NCI-H1105 (cell line): ENCODE data around the gene MTHFD2L.

Experiments used
- DNase-seq: peaks from one replicate; lab custom pipeline; 2025; lab: John Stamatoyannopoulos, UW

MTHFD2L gene

GRCh38 chr4:74307170-74307569 lies 149.3 kb downstream of the MTHFD2L start:
- no peak for DNase-seq

- no peak for DNase-seq
Observed at GRCh38 chr4:74308215-74308614, 150.3 kb downstream of the MTHFD2L start, which contains the start of gene EPGN. Gene EPGN (plus strand): TSS chr4:74308470. CDS start chr4:74308534, 64 bp downstream.

- DNase-seq: no peak
Observed at GRCh38 chr4:74309223-74309622, 151.3 kb downstream of the MTHFD2L start.

- DNase-seq: peak; percentile 28
Observed at GRCh38 chr4:74311696-74312313, 153.9 kb downstream of the MTHFD2L start.

GRCh38 chr4:74314329-74314728 lies 156.4 kb downstream of the MTHFD2L start:
- DNase-seq: no peak

GRCh38 chr4:74314944-74315343 lies 157.0 kb downstream of the MTHFD2L start:
- no peak for DNase-seq

- DNase-seq: no peak
Observed at GRCh38 chr4:74315376-74315775, 157.5 kb downstream of the MTHFD2L start.

GRCh38 chr4:74316397-74316796 lies 158.5 kb downstream of the MTHFD2L start:
- DNase-seq: no peak

GRCh38 chr4:74317616-74318246 lies 159.8 kb downstream of the MTHFD2L start:
- no peak for DNase-seq

GRCh38 chr4:74318276-74318675 lies 160.4 kb downstream of the MTHFD2L start:
- no peak for DNase-seq

GRCh38 chr4:74319470-74319869 lies 161.6 kb downstream of the MTHFD2L start:
- DNase-seq: no peak

GRCh38 chr4:74320559-74321118 lies 162.7 kb downstream of the MTHFD2L start:
- peak; percentile 21 for DNase-seq

GRCh38 chr4:74322301-74322700 lies 164.4 kb downstream of the MTHFD2L start:
- DNase-seq: no peak

- no peak for DNase-seq
Observed at GRCh38 chr4:74323663-74324062, 165.7 kb downstream of the MTHFD2L start.

GRCh38 chr4:74324262-74324661 lies 166.3 kb downstream of the MTHFD2L start:
- DNase-seq: no peak

GRCh38 chr4:74325886-74326285 lies 168.0 kb downstream of the MTHFD2L start:
- no peak for DNase-seq

- DNase-seq: no peak
Observed at GRCh38 chr4:74327762-74328161, 169.8 kb downstream of the MTHFD2L start.

GRCh38 chr4:74328501-74328900 lies 170.6 kb downstream of the MTHFD2L start:
- DNase-seq: no peak

- no peak for DNase-seq
Observed at GRCh38 chr4:74329307-74329706, 171.4 kb downstream of the MTHFD2L start.

- DNase-seq: no peak
Observed at GRCh38 chr4:74330295-74330750, 172.4 kb downstream of the MTHFD2L start.

GRCh38 chr4:74331252-74331651 lies 173.3 kb downstream of the MTHFD2L start:
- no peak for DNase-seq

- DNase-seq: no peak
Observed at GRCh38 chr4:74331944-74332343, 174.0 kb downstream of the MTHFD2L start.

- no peak for DNase-seq
Observed at GRCh38 chr4:74334636-74335035, 176.7 kb downstream of the MTHFD2L start.
